Measurements from ENCODE around the gene RHBDD1.

DNA sequence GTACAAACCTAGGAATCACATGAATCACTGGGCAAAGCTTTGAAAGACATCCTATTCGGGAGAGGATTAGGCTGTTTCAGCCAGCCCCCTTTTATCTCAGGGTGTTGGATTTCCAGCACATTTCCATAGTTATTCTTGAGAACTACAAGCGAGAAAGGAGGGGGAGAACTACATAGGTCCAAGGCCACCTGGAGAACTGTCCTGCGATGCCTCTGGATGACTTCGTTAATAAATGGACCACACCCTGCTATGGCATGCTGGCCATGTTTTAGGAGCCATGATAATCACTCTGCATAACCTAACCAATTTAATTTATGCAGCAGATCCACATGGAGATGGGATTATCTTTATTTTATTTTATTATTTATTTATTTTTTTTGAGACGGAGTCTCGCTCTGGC is 29.9 kb downstream of the RHBDD1 start:
- no peak for TF ChIP-seq POLR2A (IDR thresholded peaks at IDR 0.05)
- TF ChIP-seq, protein P1, sequence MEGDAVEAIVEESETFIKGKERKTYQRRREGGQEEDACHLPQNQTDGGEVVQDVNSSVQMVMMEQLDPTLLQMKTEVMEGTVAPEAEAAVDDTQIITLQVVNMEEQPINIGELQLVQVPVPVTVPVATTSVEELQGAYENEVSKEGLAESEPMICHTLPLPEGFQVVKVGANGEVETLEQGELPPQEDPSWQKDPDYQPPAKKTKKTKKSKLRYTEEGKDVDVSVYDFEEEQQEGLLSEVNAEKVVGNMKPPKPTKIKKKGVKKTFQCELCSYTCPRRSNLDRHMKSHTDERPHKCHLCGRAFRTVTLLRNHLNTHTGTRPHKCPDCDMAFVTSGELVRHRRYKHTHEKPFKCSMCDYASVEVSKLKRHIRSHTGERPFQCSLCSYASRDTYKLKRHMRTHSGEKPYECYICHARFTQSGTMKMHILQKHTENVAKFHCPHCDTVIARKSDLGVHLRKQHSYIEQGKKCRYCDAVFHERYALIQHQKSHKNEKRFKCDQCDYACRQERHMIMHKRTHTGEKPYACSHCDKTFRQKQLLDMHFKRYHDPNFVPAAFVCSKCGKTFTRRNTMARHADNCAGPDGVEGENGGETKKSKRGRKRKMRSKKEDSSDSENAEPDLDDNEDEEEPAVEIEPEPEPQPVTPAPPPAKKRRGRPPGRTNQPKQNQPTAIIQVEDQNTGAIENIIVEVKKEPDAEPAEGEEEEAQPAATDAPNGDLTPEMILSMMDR (IDR thresholded peaks at IDR 0.05), result no peak

Measured in heart left ventricle (tissue), 13 donors.